ENCODE measurements around the gene PCDH1.

- no peak for TF ChIP-seq POLR2A (IDR thresholded peaks at IDR 0.05)
- TF ChIP-seq CTCF (IDR thresholded peaks at IDR 0.05) = no peak
Observed at GRCh38 chr5:141843156-141843927, 34.9 kb downstream of the PCDH1 start.

Measured in testis (tissue), 2 donors.